ENCODE data around the gene THOC2. TPM values are rescaled to one million over a fixed set of nuclear protein-coding genes. Genes with fewer than 3 reads are reported as not detected.
"Not testable (repeated sequence)": the region's sequence is repeated elsewhere in the genome, so short reads cannot be mapped to it uniquely, and the experiment has no call there.

THOC2 gene
- total and polyA plus RNA-seq, 11 donors = 16.4 to 35.6 (median 24.1) TPM

DNA sequence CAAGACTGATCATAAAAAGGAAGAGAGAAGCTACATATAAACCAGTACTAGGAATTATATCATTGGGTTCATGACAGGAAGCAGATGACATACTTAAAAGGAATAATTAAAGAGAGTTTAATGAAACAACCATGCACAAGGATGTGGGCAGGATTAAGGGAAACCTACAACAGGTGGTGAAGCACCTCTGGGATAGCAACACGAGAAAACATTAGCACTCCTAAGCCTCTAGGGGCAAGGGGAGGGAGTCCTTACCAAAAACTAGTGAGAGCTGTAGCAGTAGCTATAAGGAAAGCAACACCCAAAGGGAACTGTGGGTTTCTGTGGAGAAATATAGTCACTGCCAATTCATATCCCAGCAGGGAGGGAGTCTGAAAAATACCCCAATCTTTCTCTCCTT is 7.2 kb upstream of the THOC2 start:
- ATAC-seq = no peak
- WGBS, 4 donors = 16 to 32% (median 32%) methylated on average over 1 of the region's 1 CpG
- TF ChIP-seq, protein P1, sequence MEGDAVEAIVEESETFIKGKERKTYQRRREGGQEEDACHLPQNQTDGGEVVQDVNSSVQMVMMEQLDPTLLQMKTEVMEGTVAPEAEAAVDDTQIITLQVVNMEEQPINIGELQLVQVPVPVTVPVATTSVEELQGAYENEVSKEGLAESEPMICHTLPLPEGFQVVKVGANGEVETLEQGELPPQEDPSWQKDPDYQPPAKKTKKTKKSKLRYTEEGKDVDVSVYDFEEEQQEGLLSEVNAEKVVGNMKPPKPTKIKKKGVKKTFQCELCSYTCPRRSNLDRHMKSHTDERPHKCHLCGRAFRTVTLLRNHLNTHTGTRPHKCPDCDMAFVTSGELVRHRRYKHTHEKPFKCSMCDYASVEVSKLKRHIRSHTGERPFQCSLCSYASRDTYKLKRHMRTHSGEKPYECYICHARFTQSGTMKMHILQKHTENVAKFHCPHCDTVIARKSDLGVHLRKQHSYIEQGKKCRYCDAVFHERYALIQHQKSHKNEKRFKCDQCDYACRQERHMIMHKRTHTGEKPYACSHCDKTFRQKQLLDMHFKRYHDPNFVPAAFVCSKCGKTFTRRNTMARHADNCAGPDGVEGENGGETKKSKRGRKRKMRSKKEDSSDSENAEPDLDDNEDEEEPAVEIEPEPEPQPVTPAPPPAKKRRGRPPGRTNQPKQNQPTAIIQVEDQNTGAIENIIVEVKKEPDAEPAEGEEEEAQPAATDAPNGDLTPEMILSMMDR (IDR thresholded peaks at IDR 0.05) = no peak
- TF ChIP-seq POLR2A (IDR thresholded peaks at IDR 0.05) = no peak
- DNase-seq = no peak
- H3K27me3 ChIP-seq = no peaks in the 10 kb centered on the region
- H3K27ac ChIP-seq = no peak overlapping the region
- no peaks in the 10 kb centered on the region for H3K36me3 ChIP-seq
- H3K4me3 ChIP-seq = no peak overlapping the region
- intact Hi-C loops (cut with DNase I) = no loop called here
- H3K9me3 ChIP-seq = no peaks in the 10 kb centered on the region
- H3K4me1 ChIP-seq = no peaks in the 10 kb centered on the region

DNA sequence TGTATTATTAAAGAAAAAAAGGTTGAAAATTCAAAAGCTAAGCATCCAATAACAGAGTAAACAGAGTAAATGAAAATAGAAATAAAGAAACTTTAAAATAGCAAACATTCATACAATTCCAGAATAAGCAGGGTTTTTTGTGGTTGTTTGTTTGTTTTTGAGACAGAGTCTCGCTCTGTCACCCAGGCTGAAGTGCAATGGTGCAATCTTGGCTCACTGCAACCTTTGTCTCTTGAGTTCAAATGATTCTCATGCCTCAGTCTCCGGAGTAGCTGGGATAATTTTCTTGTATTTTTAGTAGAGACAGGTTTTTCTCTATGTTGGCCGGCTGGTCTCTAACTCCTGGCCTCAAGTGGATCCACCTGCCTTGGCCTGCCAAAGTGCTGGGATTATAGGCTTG is 6.6 kb upstream of the THOC2 start:
- intact Hi-C loops (cut with DNase I) = no loop called here
- Histone ChIP-seq H3K27ac (no peak overlapping the region), H3K27me3 (no peaks in the 10 kb centered on the region), H3K36me3 (no peaks in the 10 kb centered on the region), H3K9me3 (no peaks in the 10 kb centered on the region), H3K4me3 (no peak overlapping the region), H3K4me1 (no peaks in the 10 kb centered on the region)
- ATAC-seq (no peak), DNase-seq (no peak)
- WGBS, 4 donors = 54 to 74% (median 64%) methylated on average over 3 of the region's 3 CpGs
- TF ChIP-seq POLR2A (IDR thresholded peaks at IDR 0.05) = no peak
- TF ChIP-seq, protein P1 (IDR thresholded peaks at IDR 0.05) = no peak

GRCh38 chrX:123738378-123738940 is 5.6 kb upstream of the THOC2 start:
- Histone ChIP-seq H3K27me3 (no peaks in the 10 kb centered on the region), H3K4me1 (no peaks in the 10 kb centered on the region), H3K9me3 (no peaks in the 10 kb centered on the region), H3K27ac (no peak overlapping the region), H3K4me3 (no peak overlapping the region), H3K36me3 (no peaks in the 10 kb centered on the region)
- ATAC-seq = peak in 2 of 4 donors; percentile 48 to 67
- DNase-seq = no peak
- WGBS, 4 donors = 71 to 73% (median 72%) methylated on average over 10 of the region's 10 CpGs
- TF ChIP-seq, protein P1 (IDR thresholded peaks at IDR 0.05) = no peak
- TF ChIP-seq POLR2A (IDR thresholded peaks at IDR 0.05) = no peak
- intact Hi-C loops (cut with DNase I) = no loop called here

DNA sequence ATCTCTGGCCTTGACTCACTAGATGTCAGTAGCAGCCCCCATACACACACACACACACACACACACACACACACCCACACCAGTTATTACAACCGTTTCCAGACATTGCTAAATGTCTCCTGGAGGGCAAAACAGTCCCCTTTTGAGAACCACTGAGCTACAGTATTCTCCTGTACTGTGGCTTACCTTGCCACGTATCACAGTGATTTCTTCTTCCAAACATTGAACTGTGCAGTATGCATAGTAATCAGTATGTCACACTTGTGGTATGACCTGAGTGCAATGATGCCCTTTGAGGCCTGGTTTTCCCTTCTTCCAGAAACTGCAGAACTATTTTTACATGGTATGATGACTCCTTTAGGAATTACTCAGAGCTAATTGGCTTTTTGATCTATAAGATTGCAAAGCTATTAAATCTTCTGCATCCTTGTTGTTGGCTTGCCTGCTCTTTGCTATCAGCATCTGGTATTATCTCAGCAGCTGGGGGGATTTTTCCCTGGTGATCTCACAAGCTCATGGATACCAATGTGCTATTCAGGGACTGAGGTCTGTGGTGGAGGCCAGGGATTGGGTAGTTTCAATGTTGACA is 3.6 kb upstream of the THOC2 start:
- no peak overlapping the region for H3K27ac ChIP-seq
- peaks cover 0 to 3% (median 0%) of the 10 kb centered on the region in 12 donors for H3K9me3 ChIP-seq
- no peak for DNase-seq
- no peak overlapping the region for H3K4me3 ChIP-seq
- no peak for ATAC-seq
- no peaks in the 10 kb centered on the region for H3K27me3 ChIP-seq
- no peaks in the 10 kb centered on the region for H3K36me3 ChIP-seq
- peaks cover 0 to 5% (median under 1%) of the 10 kb centered on the region in 12 donors for H3K4me1 ChIP-seq
- intact Hi-C loops (cut with DNase I) = no loop called here
- 10 to 39% (median 37%) methylated on average over 2 of the region's 2 CpGs for WGBS, 4 donors
- TF ChIP-seq, protein P1 (IDR thresholded peaks at IDR 0.05) = no peak
- no peak for TF ChIP-seq POLR2A (IDR thresholded peaks at IDR 0.05)

DNA sequence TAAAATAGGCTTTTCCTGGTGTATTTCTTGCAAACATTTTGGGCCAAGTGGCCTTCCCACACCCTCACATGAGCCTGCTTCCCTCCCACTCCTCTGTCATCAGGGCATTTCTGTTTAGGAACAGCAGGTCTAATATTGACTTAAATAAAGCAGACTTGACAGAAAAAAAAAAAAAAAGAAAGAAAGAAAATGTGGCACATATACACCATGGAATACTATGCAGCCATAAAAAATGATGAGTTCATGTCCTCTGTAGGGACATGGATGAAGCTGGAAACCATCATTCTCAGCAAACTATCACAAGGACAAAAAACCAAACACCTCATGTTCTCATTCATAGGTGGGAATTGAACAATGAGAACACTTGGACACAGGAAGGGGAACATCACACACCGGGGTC is 2.3 kb upstream of the THOC2 start:
- intact Hi-C loops (cut with DNase I); DNase-seq; H3K36me3 ChIP-seq; H3K27ac ChIP-seq; H3K9me3 ChIP-seq; ATAC-seq; H3K27me3 ChIP-seq; H3K4me3 ChIP-seq: not testable (repeated sequence)
- H3K4me1 ChIP-seq = peaks cover 0 to 13% (median 5%) of the 10 kb centered on the region in 12 donors
- 100% methylated on average over 1 of the region's 1 CpG; no CpG with 5 or more reads in 3 of the 4 donors for WGBS, 4 donors

DNA sequence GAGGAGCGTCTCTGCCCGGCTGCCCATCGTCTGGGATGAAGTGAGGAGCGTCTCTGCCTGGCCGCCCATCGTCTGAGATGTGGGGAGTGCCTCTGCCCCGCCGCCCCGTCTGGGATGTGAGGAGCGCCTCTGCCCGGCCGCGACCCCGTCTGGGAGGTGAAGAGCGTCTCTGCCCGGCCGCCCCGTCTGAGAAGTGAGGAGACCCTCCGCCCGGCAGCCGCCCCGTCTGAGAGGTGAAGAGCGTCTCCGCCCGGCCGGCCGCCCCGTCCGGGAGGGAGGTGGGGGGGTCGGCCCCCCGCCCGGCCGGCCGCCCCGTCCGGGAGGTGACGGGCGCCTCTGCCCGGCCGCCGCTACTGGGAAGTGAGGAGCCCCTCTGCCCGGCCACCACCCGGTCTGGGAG is 1.2 kb upstream of the THOC2 start:
- intact Hi-C loops (cut with DNase I); H3K4me3 ChIP-seq; H3K27me3 ChIP-seq; H3K9me3 ChIP-seq; DNase-seq; ATAC-seq; H3K27ac ChIP-seq; H3K36me3 ChIP-seq: not testable (repeated sequence)
- 93 to 96% (median 96%) methylated on average over 16 to 43 of the region's 43 CpGs; no CpG with 5 or more reads in 1 of the 4 donors for WGBS, 4 donors
- peaks cover 0 to 16% (median 6%) of the 10 kb centered on the region in 12 donors for H3K4me1 ChIP-seq

Measured in heart left ventricle (tissue), 16 donors.